Activated T-cell treated with anti-CD3 and anti-CD28 coated beads, Interleukin-2, amount 50 U/mL, for 72 hours (primary cell): ENCODE results near the gene CNTNAP2. TPM values are rescaled to one million over a fixed set of nuclear protein-coding genes. Genes with fewer than 3 reads are reported as not detected.

ENCODE experiments used
- ATAC-seq, 2 donors: fragments of 150-1000 bp; cut with Tn5 transposase; replicated peaks in 1 of 2; 2 replicates each; pipeline ENCODE4 v1.10.0; 2021; ENCODE audit warnings: moderate library complexity in 2 of 2, mild to moderate bottlenecking in 1 of 2
- DNase-seq, 2 donors: peaks; one replicate each; pipeline ENCODE4 v3.0.0; 2021 to 2022; ENCODE audit warnings: mixed read lengths in 1 of 2
- H3K27ac Mint-ChIP-seq: one replicate; pipeline ENCODE4 v1.8.0; 2022; ENCODE audit warnings: mild to moderate bottlenecking, moderate library complexity, mixed read lengths
- H3K27me3 Mint-ChIP-seq: one replicate; pipeline ENCODE4 v1.8.0; 2022; ENCODE audit warnings: low read depth, mixed read lengths
- H3K36me3 Mint-ChIP-seq, 2 donors: one replicate each; pipeline ENCODE4 v1.8.0; 2022; ENCODE audit warnings: mixed read lengths in 2 of 2, mild to moderate bottlenecking in 1 of 2; ENCODE audit not compliant: insufficient read depth in 2 of 2
- H3K4me1 Mint-ChIP-seq: one replicate; pipeline ENCODE4 v1.8.0; 2022; ENCODE audit warnings: low read depth, mixed read lengths
- H3K4me3 Mint-ChIP-seq, 2 donors: one replicate each; pipeline ENCODE4 v1.8.0; 2022; ENCODE audit warnings: mild to moderate bottlenecking in 2 of 2, mixed read lengths in 2 of 2, moderate library complexity in 2 of 2
- H3K9me3 Mint-ChIP-seq, 2 donors: one replicate each; pipeline ENCODE4 v1.8.0; 2022; ENCODE audit warnings: mixed read lengths in 2 of 2
- total RNA-seq, 2 donors: library from RNA; stranded (reverse); gene quantifications; one replicate each; pipeline ENCODE4 v1.2.3, GENCODE V29; 2022

CNTNAP2 gene
- total RNA-seq, 2 donors from 2014 or later, result not detected

GRCh38 chr7:146119002-146119401, 2.4 kb downstream of the CNTNAP2 start:
- ATAC-seq, result no peak
- no peak for DNase-seq
- peaks cover 10% of the 10 kb centered on the region for H3K4me1 Mint-ChIP-seq
- no peaks in the 10 kb centered on the region for H3K36me3 Mint-ChIP-seq
- peaks cover 30% of the 10 kb centered on the region for H3K27me3 Mint-ChIP-seq
- H3K9me3 Mint-ChIP-seq, result peaks cover 0 to 2% of the 10 kb centered on the region in 2 donors
- no peak overlapping the region for H3K4me3 Mint-ChIP-seq
- no peak overlapping the region for H3K27ac Mint-ChIP-seq

- H3K36me3 Mint-ChIP-seq, result no peaks in the 10 kb centered on the region
- ATAC-seq, result no peak
- H3K4me3 Mint-ChIP-seq, result no peak overlapping the region
- H3K4me1 Mint-ChIP-seq, result no peaks in the 10 kb centered on the region
- H3K27ac Mint-ChIP-seq, result no peak overlapping the region
- no peak for DNase-seq
- no peaks in the 10 kb centered on the region for H3K27me3 Mint-ChIP-seq
- H3K9me3 Mint-ChIP-seq, result peaks cover 0 to 3% of the 10 kb centered on the region in 2 donors
Measured at GRCh38 chr7:146123715-146124114, 7.1 kb downstream of the CNTNAP2 start.

GRCh38 chr7:146126767-146127509, 10.3 kb downstream of the CNTNAP2 start:
- Mint-ChIP-seq H3K4me3 (no peak overlapping the region), H3K36me3 (no peaks in the 10 kb centered on the region), H3K27me3 (no peaks in the 10 kb centered on the region), H3K4me1 (no peaks in the 10 kb centered on the region), H3K27ac (no peak overlapping the region), H3K9me3 (peaks cover 5 to 8% of the 10 kb centered on the region in 2 donors)
- no peak for DNase-seq
- no peak for ATAC-seq

GRCh38 chr7:146129296-146129695, 12.7 kb downstream of the CNTNAP2 start:
- Mint-ChIP-seq H3K4me1 (no peaks in the 10 kb centered on the region), H3K27ac (no peak overlapping the region), H3K4me3 (no peak overlapping the region), H3K9me3 (peaks cover 5 to 8% of the 10 kb centered on the region in 2 donors), H3K27me3 (no peaks in the 10 kb centered on the region), H3K36me3 (no peaks in the 10 kb centered on the region)
- ATAC-seq (no peak), DNase-seq (no peak)

GRCh38 chr7:146129997-146130396, 13.4 kb downstream of the CNTNAP2 start:
- ATAC-seq (no peak), DNase-seq (no peak)
- Mint-ChIP-seq H3K36me3 (no peaks in the 10 kb centered on the region), H3K27me3 (no peaks in the 10 kb centered on the region), H3K9me3 (peaks cover 5 to 8% of the 10 kb centered on the region in 2 donors), H3K27ac (no peak overlapping the region), H3K4me1 (no peaks in the 10 kb centered on the region), H3K4me3 (no peak overlapping the region)

GRCh38 chr7:146131701-146132100, 15.1 kb downstream of the CNTNAP2 start:
- ATAC-seq (no peak), DNase-seq (no peak)
- H3K4me1 Mint-ChIP-seq, result no peaks in the 10 kb centered on the region
- no peaks in the 10 kb centered on the region for H3K27me3 Mint-ChIP-seq
- no peak overlapping the region for H3K27ac Mint-ChIP-seq
- H3K9me3 Mint-ChIP-seq, result peaks cover 7 to 8% of the 10 kb centered on the region in 2 donors
- no peak overlapping the region for H3K4me3 Mint-ChIP-seq
- H3K36me3 Mint-ChIP-seq, result no peaks in the 10 kb centered on the region

GRCh38 chr7:146136357-146136875, 19.8 kb downstream of the CNTNAP2 start:
- ATAC-seq (no peak), DNase-seq (no peak)
- no peaks in the 10 kb centered on the region for H3K27me3 Mint-ChIP-seq
- H3K9me3 Mint-ChIP-seq, result peaks cover 5% of the 10 kb centered on the region in 2 donors
- no peaks in the 10 kb centered on the region for H3K36me3 Mint-ChIP-seq
- H3K4me1 Mint-ChIP-seq, result no peaks in the 10 kb centered on the region
- no peak overlapping the region for H3K4me3 Mint-ChIP-seq
- no peak overlapping the region for H3K27ac Mint-ChIP-seq

- H3K4me1 Mint-ChIP-seq, result no peaks in the 10 kb centered on the region
- H3K27ac Mint-ChIP-seq, result no peak overlapping the region
- H3K27me3 Mint-ChIP-seq, result no peaks in the 10 kb centered on the region
- DNase-seq (no peak), ATAC-seq (no peak)
- H3K36me3 Mint-ChIP-seq, result no peaks in the 10 kb centered on the region
- H3K4me3 Mint-ChIP-seq, result no peak overlapping the region
- peaks cover 2% of the 10 kb centered on the region in 2 donors for H3K9me3 Mint-ChIP-seq
Measured at GRCh38 chr7:146138926-146139325, 22.3 kb downstream of the CNTNAP2 start.

- no peaks in the 10 kb centered on the region for H3K27me3 Mint-ChIP-seq
- H3K36me3 Mint-ChIP-seq, result no peaks in the 10 kb centered on the region
- no peak overlapping the region for H3K27ac Mint-ChIP-seq
- DNase-seq, result no peak
- H3K9me3 Mint-ChIP-seq, result peaks cover 2% of the 10 kb centered on the region in 2 donors
- no peaks in the 10 kb centered on the region for H3K4me1 Mint-ChIP-seq
- no peak for ATAC-seq
- H3K4me3 Mint-ChIP-seq, result no peak overlapping the region
Measured at GRCh38 chr7:146146831-146147486, 30.4 kb downstream of the CNTNAP2 start.

- DNase-seq, result no peak
- Mint-ChIP-seq H3K4me3 (no peak overlapping the region), H3K36me3 (no peaks in the 10 kb centered on the region), H3K4me1 (no peaks in the 10 kb centered on the region), H3K27me3 (no peaks in the 10 kb centered on the region), H3K9me3 (peaks cover 2% of the 10 kb centered on the region in 2 donors), H3K27ac (no peak overlapping the region)
- no peak for ATAC-seq
Measured at GRCh38 chr7:146150153-146150552, 33.6 kb downstream of the CNTNAP2 start.

- Mint-ChIP-seq H3K27me3 (no peaks in the 10 kb centered on the region), H3K9me3 (peaks cover 5 to 6% of the 10 kb centered on the region in 2 donors), H3K36me3 (no peaks in the 10 kb centered on the region), H3K27ac (no peak overlapping the region), H3K4me3 (no peak overlapping the region), H3K4me1 (no peaks in the 10 kb centered on the region)
- DNase-seq (no peak), ATAC-seq (no peak)
Measured at GRCh38 chr7:146172112-146172511, 55.5 kb downstream of the CNTNAP2 start.

GRCh38 chr7:146175716-146176115, 59.1 kb downstream of the CNTNAP2 start:
- no peaks in the 10 kb centered on the region for H3K27me3 Mint-ChIP-seq
- ATAC-seq, result no peak
- no peaks in the 10 kb centered on the region for H3K4me1 Mint-ChIP-seq

GRCh38 chr7:146176860-146177259, 60.3 kb downstream of the CNTNAP2 start:
- no peak for DNase-seq
- no peak overlapping the region for H3K27ac Mint-ChIP-seq
- no peaks in the 10 kb centered on the region for H3K4me1 Mint-ChIP-seq
- no peaks in the 10 kb centered on the region for H3K27me3 Mint-ChIP-seq
- no peak overlapping the region for H3K4me3 Mint-ChIP-seq
- ATAC-seq, result no peak
- no peaks in the 10 kb centered on the region for H3K36me3 Mint-ChIP-seq
- H3K9me3 Mint-ChIP-seq, result peaks cover 0 to 2% of the 10 kb centered on the region in 2 donors

More at GRCh38 chr7:146175716-146176115, 59.1 kb downstream of the CNTNAP2 start:
- Mint-ChIP-seq H3K36me3 (no peaks in the 10 kb centered on the region), H3K4me3 (no peak overlapping the region), H3K27ac (no peak overlapping the region), H3K9me3 (peaks cover 0 to 2% of the 10 kb centered on the region in 2 donors)
- no peak for DNase-seq
